Esophagus muscularis mucosa (tissue), 4 donors: ENCODE results near the gene ZNF473.

ENCODE experiments used
- CTCF ChIP-seq, 3 experiments: fragments of 200-600 bp in 2 of 3; fragments of 450-650 bp in 1 of 3; sonication (generic) in 2 of 3; IDR thresholded peaks; one replicate each; pipeline ENCODE4 v1.5.1; 2017 to 2019; ENCODE audit warnings: antibody characterized with exemption in 3 of 3, mild to moderate bottlenecking in 2 of 3, moderate library complexity in 1 of 3
- EP300 ChIP-seq: sonication (generic); formaldehyde crosslinking; IDR thresholded peaks from one replicate; pipeline ENCODE4 v1.6.1; 2017; ENCODE audit warnings: antibody characterized with exemption
- POLR2AphosphoS5 ChIP-seq, 2 donors: sonication (generic); formaldehyde crosslinking; IDR thresholded peaks; one replicate each; pipeline ENCODE4 v1.6.1; 2017; ENCODE audit warnings: antibody characterized with exemption in 2 of 2

- TF ChIP-seq CTCF (IDR thresholded peaks at IDR 0.05) (no peak), EP300 (no peak), POLR2AphosphoS5 (IDR thresholded peaks at IDR 0.05) (no peak)
Measured at GRCh38 chr19:50022823-50023222, 3.0 kb upstream of the ZNF473 start.
